22Rv1 (cell line): ENCODE results near the gene SH3BP5.

Experiments
- H3K27ac ChIP-seq: fragments of 450-650 bp; 2 replicates; pipeline ENCODE4 v1.5.1; 2017
- ZFX ChIP-seq: fragments of 450-650 bp; IDR thresholded peaks from 2 replicates; pipeline ENCODE4 v1.6.1; 2017; ENCODE audit warnings: antibody characterized with exemption, borderline replicate concordance
- TF ChIP-seq, protein P1 (sequence below): fragments of 450-650 bp; IDR thresholded peaks from 2 replicates; pipeline ENCODE4 v1.5.1; 2017; ENCODE audit warnings: mild to moderate bottlenecking

Gene SH3BP5

DNA sequence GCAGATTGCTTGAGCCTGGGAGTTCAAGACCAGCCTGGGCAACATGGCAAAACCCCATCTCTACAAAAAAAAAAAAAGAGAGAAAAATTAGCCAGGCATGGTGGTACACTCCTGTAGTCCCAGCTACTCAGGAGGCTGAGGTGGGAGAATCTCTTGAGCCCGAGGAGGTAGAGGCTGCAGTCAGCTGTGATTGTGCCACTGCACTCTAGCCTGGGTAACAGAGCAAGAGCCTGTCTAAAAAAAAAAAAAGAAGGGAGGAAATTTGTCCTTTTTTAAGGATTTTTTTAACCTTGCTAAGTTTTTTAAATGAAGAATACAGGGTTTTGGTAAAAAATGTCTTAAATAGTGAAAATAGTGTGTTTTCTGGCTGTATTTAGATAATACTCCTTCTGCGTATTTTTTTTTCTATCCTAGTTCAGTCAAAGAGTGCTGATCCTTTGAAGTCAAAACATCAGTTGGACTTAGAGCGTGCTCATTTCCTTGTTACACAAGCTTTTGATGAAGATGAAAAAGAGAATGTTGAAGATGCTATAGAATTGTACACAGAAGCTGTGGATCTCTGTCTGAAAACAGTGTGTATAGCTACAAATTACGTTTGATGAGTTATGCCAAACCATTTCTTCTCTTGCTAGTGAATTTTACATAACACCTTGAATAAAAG is 115.2 kb downstream of the SH3BP5 start:
- H3K27ac ChIP-seq = no peak overlapping the region
- TF ChIP-seq ZFX = no peak
- TF ChIP-seq, protein P1, sequence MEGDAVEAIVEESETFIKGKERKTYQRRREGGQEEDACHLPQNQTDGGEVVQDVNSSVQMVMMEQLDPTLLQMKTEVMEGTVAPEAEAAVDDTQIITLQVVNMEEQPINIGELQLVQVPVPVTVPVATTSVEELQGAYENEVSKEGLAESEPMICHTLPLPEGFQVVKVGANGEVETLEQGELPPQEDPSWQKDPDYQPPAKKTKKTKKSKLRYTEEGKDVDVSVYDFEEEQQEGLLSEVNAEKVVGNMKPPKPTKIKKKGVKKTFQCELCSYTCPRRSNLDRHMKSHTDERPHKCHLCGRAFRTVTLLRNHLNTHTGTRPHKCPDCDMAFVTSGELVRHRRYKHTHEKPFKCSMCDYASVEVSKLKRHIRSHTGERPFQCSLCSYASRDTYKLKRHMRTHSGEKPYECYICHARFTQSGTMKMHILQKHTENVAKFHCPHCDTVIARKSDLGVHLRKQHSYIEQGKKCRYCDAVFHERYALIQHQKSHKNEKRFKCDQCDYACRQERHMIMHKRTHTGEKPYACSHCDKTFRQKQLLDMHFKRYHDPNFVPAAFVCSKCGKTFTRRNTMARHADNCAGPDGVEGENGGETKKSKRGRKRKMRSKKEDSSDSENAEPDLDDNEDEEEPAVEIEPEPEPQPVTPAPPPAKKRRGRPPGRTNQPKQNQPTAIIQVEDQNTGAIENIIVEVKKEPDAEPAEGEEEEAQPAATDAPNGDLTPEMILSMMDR = no peak

DNA sequence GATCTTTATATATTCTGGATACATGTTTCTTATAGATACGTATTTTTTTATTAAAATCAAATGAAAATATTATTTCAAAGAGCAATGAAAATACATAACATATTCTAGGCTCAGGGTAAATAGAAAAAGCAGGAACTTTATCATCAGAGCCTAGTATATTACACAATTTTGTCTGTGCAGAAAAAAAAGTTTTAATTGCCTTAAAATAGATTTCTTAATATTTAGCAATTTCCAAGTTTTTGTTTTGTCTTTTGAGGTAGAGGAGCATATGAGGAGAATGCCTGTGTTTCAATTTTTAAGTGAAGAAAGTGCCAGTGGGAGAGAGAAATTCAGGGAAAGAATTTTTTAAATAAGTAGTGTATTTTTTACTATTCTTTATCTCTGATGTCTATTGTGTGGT is 115.9 kb downstream of the SH3BP5 start:
- H3K27ac ChIP-seq = no peak overlapping the region
- TF ChIP-seq, protein P1 = no peak
- no peak for TF ChIP-seq ZFX

DNA sequence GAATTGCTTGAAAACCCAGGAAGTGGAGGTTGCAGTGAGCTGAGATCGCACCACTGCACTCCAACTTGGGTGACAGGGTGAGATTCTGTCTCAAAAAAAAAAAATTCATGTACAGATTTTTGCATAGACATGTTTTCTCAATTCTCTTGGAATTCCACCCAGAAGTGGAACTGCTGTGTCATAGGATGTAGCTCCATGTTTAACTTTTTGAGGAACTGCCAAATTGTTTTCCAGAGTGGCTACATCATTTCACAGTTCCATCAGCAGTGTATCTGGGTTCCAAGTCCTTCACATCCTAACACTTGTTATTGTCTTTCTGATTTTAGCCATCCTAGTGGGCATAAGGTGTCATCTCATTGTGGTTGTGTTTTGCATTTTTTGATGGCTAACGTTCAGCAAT is 116.4 kb downstream of the SH3BP5 start:
- TF ChIP-seq, protein P1 = no peak
- no peak for TF ChIP-seq ZFX
- H3K27ac ChIP-seq = no peak overlapping the region

DNA sequence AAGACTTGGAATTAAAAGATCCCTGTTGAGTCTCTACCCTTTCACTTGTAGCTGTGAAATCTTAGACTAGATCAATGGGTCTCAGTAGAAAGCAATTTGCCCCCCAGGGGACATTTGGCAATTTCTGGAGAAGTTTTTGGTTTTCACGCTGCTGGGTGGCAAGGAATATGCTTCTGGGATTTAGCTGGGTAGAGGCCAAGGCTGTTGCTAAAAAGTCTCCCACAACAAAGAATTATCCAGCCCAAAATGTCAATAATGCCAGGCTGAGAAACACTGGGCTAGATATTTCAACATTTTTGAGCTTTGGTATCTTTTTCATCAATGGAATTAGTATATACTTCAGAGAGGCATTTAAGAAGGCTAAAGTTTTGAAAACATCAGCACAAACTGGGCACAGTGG is 117.6 kb downstream of the SH3BP5 start:
- TF ChIP-seq, protein P1 = no peak
- TF ChIP-seq ZFX = no peak
- no peak overlapping the region for H3K27ac ChIP-seq

DNA sequence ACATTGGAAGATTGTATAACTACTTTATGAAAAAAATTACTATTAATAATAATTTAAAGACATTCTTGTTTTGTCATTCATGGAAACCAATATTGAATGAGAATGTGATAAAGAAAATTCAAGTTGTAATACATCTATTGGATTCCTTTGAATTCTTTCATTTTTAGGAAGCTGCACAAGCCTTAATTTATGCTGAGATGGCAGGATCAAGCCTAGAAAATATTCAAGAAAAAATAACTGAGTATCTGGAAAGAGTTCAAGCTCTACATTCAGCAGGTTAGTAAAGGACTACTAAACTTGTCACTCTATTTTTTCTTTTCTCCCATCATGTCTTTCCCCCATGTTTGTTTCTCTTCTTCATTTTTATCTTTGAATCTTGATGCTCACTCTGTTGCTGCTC is 120.4 kb downstream of the SH3BP5 start:
- TF ChIP-seq, protein P1 = no peak
- no peak for TF ChIP-seq ZFX

DNA sequence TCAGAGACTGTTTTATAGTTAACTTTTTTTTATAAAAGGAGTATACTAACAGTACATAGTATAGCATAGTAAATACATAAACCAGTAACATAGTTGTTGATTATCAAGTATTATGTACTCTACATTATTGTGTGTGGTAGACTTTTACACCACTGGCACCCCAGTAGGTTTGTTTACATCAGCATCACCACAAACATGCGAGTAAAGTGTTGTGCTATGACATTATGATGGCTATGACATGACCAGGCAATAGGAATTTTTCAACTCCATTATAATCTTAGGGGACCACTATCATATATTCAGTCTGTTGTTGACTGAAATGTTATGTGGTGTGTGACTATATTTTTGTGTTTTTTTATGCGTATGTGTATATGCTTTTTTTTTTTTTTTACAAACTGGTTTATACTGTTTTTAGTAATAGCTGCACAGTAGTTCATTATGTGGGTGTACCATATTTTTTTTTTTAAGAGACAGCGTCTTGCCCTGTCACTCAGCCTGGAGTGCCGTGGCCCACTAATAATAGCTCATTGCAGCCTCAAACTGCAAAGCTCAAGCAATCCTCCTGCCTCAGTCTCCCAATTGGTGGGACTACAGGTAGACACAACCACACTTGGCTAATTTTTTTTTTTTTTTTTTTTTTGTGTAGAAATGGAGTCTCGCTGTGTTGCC is 124.4 kb downstream of the SH3BP5 start:
- TF ChIP-seq ZFX = no peak
- TF ChIP-seq, protein P1 = no peak
- no peak overlapping the region for H3K27ac ChIP-seq

More for the DNA sequence above, 120.4 kb downstream of the SH3BP5 start:
- no peak overlapping the region for H3K27ac ChIP-seq
